CD4-positive, alpha-beta T cell treated with Interleukin-21 for 1 hour (primary cell): ENCODE data around the gene ELOVL2.

Source experiments
- DNase-seq: peaks from one replicate; pipeline ENCODE4 v3.0.0-alpha.2; 2020

Gene ELOVL2

DNA sequence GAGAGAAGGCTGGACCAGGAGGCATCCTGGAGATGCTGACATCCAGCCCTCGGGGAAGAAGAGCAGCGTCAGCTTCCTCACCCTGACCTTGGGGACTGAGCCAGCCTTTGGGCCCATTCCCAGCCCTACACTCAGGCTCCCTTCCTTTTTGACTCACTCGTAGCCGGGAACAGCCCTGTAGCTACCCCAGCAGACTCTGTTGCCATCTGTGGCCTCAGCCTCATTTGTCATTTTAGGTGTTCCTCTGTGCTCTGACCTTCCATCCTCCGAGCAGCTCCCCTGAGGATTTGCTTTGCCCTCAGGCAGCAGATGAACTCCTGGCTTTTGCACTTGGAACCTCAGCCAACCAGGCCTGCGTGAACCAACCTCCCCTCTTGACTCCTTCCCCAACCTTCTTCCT, 67.5 kb downstream of the ELOVL2 start:
- DNase-seq: no peak

DNA sequence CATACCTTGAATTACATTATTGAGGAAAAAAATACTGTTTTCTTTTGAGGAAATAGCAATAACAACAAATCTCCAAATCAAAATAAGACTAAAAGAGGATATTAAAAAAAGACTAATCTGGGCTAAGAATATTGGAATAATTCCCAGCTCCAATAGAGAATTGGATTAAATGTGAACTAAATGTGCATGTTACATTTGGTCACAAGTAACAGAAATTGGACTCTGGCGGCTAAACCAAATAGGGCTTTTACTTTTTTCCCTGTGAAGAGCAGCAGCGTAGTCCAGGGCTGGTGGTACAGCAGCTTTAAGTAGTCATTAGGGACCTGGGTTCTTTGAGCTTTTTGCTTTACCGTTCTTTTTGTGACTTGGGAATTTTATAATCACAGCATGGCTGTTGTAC, 71.9 kb downstream of the ELOVL2 start:
- no peak for DNase-seq

DNA sequence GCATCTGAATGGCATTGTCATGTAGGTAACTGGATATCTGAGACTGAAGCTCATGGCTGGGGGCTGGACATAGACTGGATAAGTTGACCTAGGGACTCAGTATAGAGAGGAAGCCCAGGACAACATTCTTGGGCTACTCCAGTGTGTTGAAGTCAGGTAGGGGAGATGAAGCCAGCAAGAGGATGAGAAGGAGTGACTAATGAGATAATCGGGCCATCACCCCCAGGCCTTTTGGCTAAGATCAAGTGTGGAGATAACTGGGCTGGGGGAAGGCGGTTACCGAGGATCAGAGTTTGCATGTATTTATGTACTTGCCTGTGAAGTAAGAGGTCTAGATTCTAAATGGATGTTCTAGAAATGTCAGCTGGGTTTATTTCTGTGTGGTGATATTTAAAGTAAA, 73.4 kb downstream of the ELOVL2 start:
- no peak for DNase-seq

DNA sequence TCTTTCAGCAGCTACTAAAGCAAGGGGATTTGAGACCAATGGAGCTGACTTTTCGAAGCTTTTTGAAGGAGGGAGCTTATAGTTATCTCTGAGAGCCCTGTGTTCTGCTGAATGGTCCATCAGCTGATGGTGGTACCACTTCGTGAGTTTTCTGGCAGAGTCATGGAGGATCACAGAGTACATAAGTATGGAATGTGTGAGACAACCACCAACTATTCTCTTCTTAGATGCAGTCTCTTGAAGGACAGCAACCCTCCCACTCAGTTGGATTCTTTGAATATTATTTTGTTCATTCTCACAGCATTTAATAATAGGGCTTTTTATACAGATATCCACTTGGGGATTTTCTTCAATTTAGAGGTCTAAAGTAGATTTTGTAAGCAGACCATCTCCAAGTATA, 75.3 kb downstream of the ELOVL2 start:
- no peak for DNase-seq

DNA sequence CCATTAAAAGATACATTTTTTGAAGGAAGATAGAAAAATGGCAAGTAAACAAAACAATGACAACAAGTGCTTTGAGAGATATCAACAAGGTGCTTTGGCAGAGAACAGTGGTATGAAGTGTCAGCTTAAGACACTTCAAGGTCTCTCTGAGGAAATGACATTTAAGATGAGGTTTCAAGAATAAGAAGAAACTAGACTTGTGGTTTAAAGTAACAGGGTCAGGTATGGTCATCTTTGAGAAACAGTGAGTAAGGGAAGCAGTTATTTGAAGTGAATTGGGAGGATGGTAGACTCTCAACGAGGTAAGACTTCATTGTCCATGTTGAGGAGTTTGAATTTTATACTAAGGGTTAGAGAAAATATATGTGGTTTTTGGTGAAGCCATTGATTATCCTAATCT, 79.4 kb downstream of the ELOVL2 start:
- no peak for DNase-seq

DNA sequence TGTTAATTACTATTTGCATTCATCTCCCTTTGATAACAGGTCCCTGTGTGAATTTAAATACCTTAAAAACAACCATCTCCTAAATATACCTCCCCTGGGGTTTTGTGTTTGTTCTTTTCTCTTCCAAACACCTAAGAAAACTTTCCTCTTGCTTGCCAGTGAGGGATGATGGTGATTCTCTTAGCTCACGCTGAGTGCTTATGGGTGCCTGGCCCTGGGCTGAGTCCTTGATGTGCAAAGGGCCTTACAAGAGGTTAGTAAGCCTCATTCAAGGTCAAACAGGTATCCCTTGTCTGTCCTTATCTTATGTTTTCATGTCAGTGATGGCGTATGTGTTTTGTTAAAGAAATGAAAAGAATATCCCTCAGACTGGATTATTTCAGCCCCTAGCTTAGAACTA, 81.0 kb downstream of the ELOVL2 start:
- no peak for DNase-seq

DNA sequence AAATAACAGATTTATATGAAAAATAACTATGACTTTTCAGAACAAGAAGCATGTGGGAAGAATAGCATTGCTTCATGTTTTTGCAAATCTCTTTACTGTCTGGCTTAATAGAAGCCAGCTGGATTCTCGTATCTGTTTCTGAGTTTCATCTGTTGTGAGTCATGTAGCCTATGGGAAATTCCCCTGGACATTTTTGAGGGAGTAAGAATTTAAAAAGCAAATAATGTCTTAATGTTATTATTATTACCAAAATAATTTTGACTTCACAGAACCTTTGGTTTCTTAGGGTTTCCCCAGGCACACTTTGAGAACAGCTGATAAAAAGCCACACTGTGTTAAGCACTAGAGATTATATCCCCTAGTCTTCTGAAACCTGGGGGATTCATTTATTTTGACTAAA, 81.4 kb downstream of the ELOVL2 start:
- DNase-seq: no peak

DNA sequence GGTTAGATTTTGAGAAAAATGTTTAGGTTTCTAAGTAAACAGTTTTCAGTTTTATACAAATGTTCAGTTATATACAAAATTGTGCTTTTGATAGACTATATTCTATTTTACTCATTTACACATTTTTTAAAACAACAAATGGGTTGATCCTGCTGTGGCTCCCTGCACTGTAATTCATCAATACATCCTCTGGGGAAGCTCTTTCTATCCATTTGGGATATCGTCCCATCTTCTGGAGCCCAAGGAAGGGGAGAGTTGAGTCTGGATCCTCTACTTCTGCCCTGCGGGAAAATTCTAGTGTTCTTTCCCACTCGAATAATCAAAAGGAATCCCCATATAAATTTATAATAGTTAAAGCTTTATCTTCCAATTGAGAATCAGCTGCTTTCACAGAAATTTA, 82.3 kb downstream of the ELOVL2 start:
- no peak for DNase-seq

DNA sequence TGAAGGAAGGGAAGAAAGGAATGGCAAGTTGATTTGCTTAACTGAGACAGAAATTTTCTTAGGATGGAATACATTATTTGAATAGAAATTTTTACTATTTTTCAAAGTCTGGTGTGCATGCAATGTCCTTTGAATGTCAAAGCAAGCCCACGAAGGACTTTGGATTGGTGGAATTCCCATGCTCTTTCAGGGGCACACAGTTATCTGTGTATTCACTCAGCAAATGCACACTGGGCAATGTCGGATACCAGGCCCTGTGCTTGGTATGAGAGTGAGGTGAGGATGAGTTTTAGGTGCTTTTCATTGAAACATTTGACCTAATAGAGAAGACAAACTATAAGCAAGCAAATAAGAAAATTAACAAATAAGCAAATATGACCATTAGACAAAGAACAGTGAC, 83.9 kb downstream of the ELOVL2 start:
- DNase-seq: no peak

DNA sequence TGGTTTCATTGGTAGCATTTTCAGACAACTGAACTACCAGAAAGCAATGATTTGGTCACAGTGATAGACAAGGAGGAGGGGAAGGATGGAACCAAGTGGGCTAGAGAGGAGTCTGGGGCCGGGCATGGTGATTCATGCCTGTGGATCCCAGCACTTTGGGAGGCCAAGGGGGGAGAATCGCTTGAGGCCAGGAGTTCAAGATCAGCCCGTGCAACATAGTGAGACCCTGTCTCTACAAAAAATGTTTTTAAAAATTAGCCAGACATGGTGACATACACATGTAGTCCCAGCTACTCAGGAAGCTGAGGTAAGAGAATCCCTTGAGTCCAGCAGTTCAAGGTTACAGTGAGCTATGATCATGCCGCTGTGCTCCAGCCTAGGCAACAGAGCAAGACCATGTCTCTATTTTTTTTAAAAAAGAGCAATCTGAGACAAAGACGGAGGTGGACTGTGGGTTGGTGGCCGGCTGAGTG, 86.7 kb downstream of the ELOVL2 start:
- DNase-seq: no peak

DNA sequence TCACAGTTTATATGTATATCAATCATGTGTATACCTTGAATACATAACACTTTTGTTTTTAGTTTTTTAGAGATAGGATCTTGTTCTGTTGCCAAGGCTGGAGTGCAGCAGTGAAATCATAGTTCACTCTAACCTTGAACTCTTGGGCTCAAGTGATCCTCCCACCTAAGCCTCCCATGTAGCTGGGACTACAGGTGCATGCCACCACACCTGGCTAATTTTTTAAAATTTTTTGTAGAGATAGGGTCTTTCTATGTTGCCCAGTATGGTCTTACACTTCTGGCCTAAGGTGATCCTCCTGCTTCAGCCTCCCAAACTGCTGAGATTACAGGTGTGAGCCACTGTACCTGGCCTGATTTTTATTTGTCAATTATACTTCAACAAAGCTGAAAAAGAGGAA, 87.3 kb downstream of the ELOVL2 start:
- DNase-seq: no peak

DNA sequence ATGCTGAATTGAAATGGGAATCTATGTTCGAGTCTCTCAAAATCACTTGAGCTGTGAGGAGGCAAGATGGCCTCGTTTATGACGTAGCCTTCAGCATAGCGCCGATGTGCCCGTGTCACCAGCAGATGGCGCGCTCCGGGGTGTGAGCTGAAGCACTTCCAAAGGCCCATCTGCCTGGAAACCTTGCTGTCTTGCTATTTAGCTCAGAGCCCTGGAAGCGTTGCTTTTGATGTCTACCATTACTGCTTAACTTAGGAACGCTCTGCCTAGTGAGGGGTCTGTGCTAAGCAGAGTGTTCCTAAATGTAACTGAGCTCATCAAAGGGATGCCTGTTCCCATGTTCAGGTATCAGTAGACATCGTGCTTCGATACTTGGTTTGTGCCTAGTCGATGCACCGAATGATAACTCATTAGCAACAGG, 89.5 kb downstream of the ELOVL2 start:
- DNase-seq: peak; percentile 50

DNA sequence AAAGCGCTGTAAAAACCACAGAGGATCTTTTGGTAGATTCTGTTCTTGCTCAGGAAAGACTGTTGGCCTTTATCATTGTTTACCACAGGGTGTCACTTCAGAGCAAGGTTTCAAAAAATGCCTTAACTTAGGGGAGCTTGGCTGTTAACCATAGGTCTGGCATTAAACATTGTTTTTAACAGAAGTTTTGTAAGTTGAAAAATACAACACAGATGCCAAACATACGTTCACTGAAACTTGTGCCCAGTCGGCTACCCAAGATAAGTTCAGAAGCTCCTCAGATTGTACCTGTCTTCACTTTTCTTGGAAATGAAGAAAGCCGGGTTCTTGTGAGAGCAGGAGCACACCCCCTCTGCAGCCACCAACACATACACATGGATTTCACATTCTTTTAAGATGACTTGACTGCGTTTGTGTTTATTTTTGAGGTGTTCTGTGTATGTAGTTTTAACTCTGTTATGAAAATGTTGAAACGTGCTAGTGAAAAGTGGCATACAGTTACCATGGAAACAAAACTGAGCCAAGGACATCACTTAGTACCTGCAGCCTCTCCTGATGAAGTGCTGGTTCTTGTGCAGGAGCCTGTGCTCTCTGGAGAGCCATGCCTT, 92.3 kb downstream of the ELOVL2 start:
- DNase-seq: no peak

DNA sequence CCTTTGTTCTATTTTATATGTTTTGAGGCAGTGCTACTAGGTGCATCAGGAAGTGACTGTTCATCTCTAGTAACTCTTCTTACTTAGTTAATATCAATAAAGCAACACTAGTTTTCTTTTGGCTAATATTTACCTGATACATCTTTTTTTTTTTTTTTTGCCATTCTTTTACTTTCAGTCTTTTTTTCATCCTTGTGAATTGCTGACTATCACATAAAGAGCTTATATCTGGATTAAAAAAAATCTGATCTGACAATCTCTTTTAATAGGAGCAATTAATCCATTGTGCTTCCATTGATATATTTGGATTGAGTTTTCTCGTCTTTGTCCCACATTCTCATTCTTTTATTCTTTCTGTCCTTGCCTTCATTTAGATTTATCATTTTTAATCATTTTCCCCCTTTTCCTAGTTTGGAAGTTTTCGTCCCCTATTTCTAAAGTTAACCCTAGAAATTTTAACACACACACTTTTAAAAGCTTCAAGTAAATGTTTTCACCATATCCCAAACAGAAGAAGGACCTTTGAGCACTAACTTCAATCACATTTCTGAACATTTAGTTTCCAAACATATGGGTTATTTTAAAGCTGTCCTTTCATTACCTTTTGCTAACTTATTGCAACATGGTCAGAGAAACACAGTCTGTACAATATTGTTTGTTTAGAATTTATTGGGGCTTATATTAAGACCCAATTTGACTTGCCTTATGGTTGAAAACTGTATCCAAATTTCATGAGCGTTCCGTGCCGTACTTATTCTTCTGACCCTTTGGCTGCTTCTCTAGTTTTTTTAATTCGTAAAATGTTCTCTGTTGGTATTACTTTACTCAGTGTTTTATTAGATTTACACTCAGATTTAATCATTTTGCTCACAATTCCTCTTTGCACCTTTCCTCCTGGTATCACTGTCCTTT, 94.3 kb downstream of the ELOVL2 start:
- DNase-seq: no peak

DNA sequence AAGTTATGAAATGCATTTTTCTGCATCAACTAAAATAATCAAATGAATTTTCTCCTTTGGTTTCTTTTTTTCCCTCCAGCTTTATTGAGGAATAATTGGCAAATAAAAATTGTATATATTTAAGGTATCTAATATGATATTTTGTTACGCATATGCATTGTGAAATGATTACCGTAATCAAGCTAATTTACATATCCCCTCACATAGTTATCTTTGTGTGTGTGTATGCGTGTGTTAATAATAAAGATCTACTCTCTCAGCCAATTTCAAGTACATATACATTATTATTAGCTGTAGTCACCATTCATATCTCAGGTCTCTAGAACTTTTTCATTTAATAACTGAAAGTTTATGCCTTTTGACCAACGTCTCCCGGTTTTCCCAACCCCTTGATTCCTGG, 96.1 kb downstream of the ELOVL2 start:
- DNase-seq: no peak

DNA sequence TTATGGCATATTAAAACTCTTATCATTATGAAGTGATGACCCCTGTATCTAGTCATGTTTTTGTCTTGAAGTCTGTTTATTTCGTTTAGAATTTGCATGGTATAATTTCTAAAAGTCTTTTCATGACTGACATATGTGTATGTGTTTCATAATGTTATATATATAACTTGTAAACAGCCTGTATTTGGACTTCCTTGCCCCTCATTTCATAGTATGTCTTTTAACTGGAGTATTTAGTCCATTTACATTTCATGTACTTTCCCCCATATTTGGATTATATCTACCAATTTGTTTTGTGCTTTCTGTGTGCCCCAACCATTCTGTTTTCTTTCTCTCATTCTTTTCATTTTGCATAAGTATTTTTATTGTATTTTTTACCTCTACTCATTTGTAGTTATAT, 98.3 kb downstream of the ELOVL2 start:
- no peak for DNase-seq

DNA sequence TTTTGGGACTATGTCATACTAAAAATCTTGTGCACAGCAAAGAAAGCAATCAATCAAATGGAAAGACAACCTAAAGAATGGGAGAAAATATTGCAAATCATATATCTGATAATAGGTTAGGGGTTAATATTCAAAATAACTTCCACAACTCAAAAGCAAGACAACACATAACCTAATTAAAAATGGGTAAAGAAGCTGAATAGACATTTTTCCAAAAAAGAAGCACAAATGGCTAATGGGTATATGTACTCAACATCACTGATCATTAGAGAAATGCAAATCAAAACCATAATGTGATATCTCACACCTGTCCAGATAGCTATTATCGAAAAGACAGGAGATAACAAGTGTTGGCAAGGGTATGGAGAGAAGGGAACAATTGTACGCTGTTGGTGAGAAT, 104.3 kb downstream of the ELOVL2 start:
- DNase-seq: no peak

DNA sequence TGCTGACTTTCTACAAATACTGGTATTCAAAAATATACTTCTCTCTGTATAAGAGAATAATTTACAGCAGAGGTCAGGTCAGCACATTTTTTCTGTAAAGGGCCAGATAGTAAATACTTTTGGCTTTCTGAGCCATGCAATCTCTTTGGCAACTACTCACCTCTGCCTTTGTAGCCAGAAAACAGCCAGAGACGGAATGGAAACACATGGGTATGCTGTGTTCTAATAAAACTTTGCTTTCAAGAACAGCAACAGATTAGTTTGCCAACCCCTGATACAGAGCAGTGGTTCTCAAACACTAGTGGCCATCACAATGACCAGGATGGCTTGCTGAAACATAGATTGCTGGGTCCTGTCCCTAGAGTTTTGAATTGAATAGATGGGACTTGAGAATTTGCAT, 111.0 kb downstream of the ELOVL2 start:
- DNase-seq: no peak
